Uterine smooth muscle cell (primary cell): Measurements from ENCODE around the gene MILR1. TPM values are rescaled to one million over a fixed set of nuclear protein-coding genes. Genes with fewer than 3 reads are reported as not detected.

ENCODE experiments used
- total RNA-seq: library from RNA; depleted of rRNA; stranded (reverse); fragments of >200 nt; gene quantifications from 2 replicates; pipeline ENCODE4 v1.2.3, GENCODE V29; 2014

Gene MILR1
- 16.4 and 21.7 TPM in 2 replicates for total RNA-seq

GRCh38 chr17:64448665-64449512 is at the start of gene MILR1:
MILR1 (plus strand) TSS chr17:64449115; CDS start chr17:64449169, 54 bp downstream.

GRCh38 chr17:64496786-64497564 is 48.1 kb downstream of the MILR1 start, which contains the start of gene POLG2:
POLG2 (minus strand) TSS chr17:64497054; CDS start chr17:64496968, 86 bp downstream.

GRCh38 chr17:64506201-64506575 is 57.3 kb downstream of the MILR1 start, which contains the start of gene DDX5:
DDX5 (minus strand) TSS chr17:64506289; CDS start chr17:64506119, 170 bp downstream.

GRCh38 chr17:64506576-64507412 is 57.9 kb downstream of the MILR1 start, which contains the start of gene CEP95:
CEP95 (plus strand) TSS chr17:64506977; CDS start chr17:64507098, 121 bp downstream.

Other genes with a start within 250 kb of the MILR1 start
- 23.8 and 31.4 TPM in 2 replicates for gene TEX2, start 185.9 kb upstream of the MILR1 start, total RNA-seq
- 0.33 and 0.75 TPM in 2 replicates for gene PECAM1, start 58.3 kb upstream of the MILR1 start, total RNA-seq
- 12.9 and 18.4 TPM in 2 replicates for gene POLG2, start 47.9 kb downstream of the MILR1 start, total RNA-seq
- 386 and 428 TPM in 2 replicates for gene DDX5, start 57.2 kb downstream of the MILR1 start, total RNA-seq
- gene CEP95, start 57.9 kb downstream of the MILR1 start, total RNA-seq: 20.4 and 21.2 TPM in 2 replicates
- gene SMURF2, start 213.2 kb downstream of the MILR1 start, total RNA-seq: 126 and 145 TPM in 2 replicates